Psoas muscle (tissue), 8 donors: ENCODE results near the gene RABGAP1L. TPM values are rescaled to one million over a fixed set of nuclear protein-coding genes. Genes with fewer than 3 reads are reported as not detected.

ENCODE experiments used
- ATAC-seq, 4 donors: fragments of 200-7000 bp; cut with Tn5 transposase; one replicate each; pipeline ENCODE4 v1.9.1; 2020; ENCODE audit warnings: moderate library complexity in 3 of 4, mild to moderate bottlenecking in 2 of 4
- DNase-seq, 2 donors: peaks; one replicate each; pipeline ENCODE4 v3.0.0-alpha.2; 2020
- H3K27ac ChIP-seq: fragments of 200-600 bp; one replicate; pipeline ENCODE4 v1.8.0; 2022
- H3K27me3 ChIP-seq, 3 donors: fragments of 200-600 bp in 1 of 3; one replicate each; pipeline versions ENCODE4 v1.6.1 to v1.8.0; 2013 to 2022; ENCODE audit warnings: low read length in 2 of 3, mild to moderate bottlenecking in 2 of 3, moderate library complexity in 1 of 3; ENCODE audit not compliant: insufficient read depth in 3 of 3
- H3K36me3 ChIP-seq, 2 donors: fragments of 200-600 bp in 1 of 2; one replicate each; pipeline versions ENCODE4 v1.6.1 to v1.8.0; 2013 to 2022; ENCODE audit warnings: low read depth in 1 of 2, mild to moderate bottlenecking in 1 of 2, moderate library complexity in 1 of 2; ENCODE audit not compliant: insufficient read depth in 1 of 2
- H3K4me1 ChIP-seq: fragments of 200-600 bp; one replicate; pipeline ENCODE4 v1.8.0; 2022
- H3K4me3 ChIP-seq: fragments of 200-600 bp; one replicate; pipeline ENCODE4 v1.8.0; 2022; ENCODE audit warnings: mild to moderate bottlenecking
- H3K9me3 ChIP-seq: fragments of 200-600 bp; one replicate; pipeline ENCODE4 v1.8.0; 2022
- CTCF ChIP-seq: fragments of 200-600 bp; IDR thresholded peaks from one replicate; pipeline ENCODE4 v1.8.0; 2022; ENCODE audit warnings: antibody characterized with exemption
- WGBS, 3 donors: extraction: QIAGEN DNeasy Blood & Tissue Kit; methylation state at CpG; one replicate each; pipeline versions ENCODE4 v1.1.6 to v1.1.7; 2013; 5-methylcytosine and 5-hydroxymethylcytosine counted together
- intact Hi-C, 2 donors: fragments of 100-400 bp; cut with DNase I; formaldehyde crosslinking; loops; one replicate each; pipeline versions ENCODE4 v1.11.0 to v1.14.2; 2022
- polyA plus RNA-seq, 3 donors: library from polyadenylated mRNA; stranded (reverse); fragments of 200-250 nt; gene quantifications; one replicate each; pipeline ENCODE4 v1.2.3, GENCODE V29; 2013
- total RNA-seq, 4 donors: library from RNA; stranded (reverse); fragmentation: NEBNext Ultra II Directional in 2 of 4; extraction: Animal tissue kit (Norgen Biotek cat#: 25700) in 2 of 4; gene quantifications; one replicate each; pipeline versions ENCODE4 v1.2.1 to v1.2.4, GENCODE V29; 2021 to 2023
- donor health status: healthy with polysubstance abuse.
- donor health status: DM: no; HTN: no; CAD: no; lungs with moderate emphysema.
- donor health status: Bipolar disorder and iron deficiency.
- donor health status: healthy.
- donor health status: DM: yes; HTN: yes; CAD: no.
- donor health status: DM: no; HTN: no; CAD: no.
- donor health status: DM: no; HTN: no; CAD: no.
- donor health status: DM: yes; HTN: yes; CAD: no.

Gene RABGAP1L
- total and polyA plus RNA-seq, 7 donors: 2.9 to 14.4 (median 8.7) TPM

DNA sequence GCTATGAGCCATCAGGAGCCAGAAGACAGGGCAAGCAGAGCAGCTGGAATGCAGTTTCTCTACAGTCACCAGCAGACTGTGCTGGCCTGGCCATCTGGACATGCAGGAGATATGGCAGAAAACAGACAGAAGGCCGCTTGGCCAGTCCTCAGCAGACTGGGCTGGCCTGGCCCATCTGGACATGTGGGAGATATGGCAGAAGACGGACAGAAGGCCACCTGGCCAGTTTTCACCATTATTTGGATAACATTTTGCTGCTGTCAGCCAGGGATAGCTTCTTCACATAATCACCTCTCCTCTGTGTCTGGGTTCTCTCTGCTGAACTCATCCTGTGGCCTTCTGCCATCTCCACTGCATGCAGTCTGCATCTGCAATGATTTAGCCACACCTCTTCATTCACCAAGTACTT is 815.4 kb downstream of the RABGAP1L start:
- ATAC-seq: no peak

DNA sequence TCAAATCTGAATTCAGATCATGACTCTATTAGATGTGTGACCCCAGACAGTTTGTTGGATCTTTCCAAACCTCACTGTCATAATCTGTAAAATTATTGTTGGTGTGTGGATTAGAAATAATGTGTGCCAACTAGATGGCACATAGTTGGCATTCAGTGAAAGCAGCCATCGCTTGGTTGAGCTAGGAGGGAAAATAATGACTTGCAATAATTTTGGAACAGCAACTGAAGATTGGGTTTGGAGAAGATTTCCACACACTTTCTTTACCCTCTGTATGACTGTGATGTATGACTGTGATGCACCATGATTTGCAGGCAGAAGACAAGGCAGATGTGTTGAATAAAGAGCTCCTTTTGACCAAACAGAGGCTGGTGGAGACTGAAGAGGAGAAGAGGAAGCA is 816.4 kb downstream of the RABGAP1L start:
- no peaks in the 10 kb centered on the region for H3K4me1 ChIP-seq
- TF ChIP-seq CTCF: no peak
- H3K27me3 ChIP-seq: no peaks in the 10 kb centered on the region
- no peaks in the 10 kb centered on the region for H3K9me3 ChIP-seq
- H3K36me3 ChIP-seq: peaks cover 0 to 14% of the 10 kb centered on the region in 2 donors
- intact Hi-C loops: no loop called here
- 70 to 87% (median 77%) methylated on average over 1 of the region's 1 CpG for WGBS, 3 donors
- ATAC-seq (no peak), DNase-seq (no peak)
- H3K27ac ChIP-seq: no peak overlapping the region
- H3K4me3 ChIP-seq: no peak overlapping the region

More for the DNA sequence above, 815.4 kb downstream of the RABGAP1L start:
- no peak overlapping the region for H3K27ac ChIP-seq
- WGBS, 3 donors: 47 to 53% (median 51%) methylated on average over 2 of the region's 2 CpGs
- no peaks in the 10 kb centered on the region for H3K9me3 ChIP-seq
- H3K4me3 ChIP-seq: no peak overlapping the region
- H3K36me3 ChIP-seq: peaks cover 0 to 11% of the 10 kb centered on the region in 2 donors
- no peaks in the 10 kb centered on the region for H3K27me3 ChIP-seq
- peak in 1 of 2 donors; percentile 15 for DNase-seq
- intact Hi-C loops: no loop called here
- no peaks in the 10 kb centered on the region for H3K4me1 ChIP-seq
- TF ChIP-seq CTCF: no peak

DNA sequence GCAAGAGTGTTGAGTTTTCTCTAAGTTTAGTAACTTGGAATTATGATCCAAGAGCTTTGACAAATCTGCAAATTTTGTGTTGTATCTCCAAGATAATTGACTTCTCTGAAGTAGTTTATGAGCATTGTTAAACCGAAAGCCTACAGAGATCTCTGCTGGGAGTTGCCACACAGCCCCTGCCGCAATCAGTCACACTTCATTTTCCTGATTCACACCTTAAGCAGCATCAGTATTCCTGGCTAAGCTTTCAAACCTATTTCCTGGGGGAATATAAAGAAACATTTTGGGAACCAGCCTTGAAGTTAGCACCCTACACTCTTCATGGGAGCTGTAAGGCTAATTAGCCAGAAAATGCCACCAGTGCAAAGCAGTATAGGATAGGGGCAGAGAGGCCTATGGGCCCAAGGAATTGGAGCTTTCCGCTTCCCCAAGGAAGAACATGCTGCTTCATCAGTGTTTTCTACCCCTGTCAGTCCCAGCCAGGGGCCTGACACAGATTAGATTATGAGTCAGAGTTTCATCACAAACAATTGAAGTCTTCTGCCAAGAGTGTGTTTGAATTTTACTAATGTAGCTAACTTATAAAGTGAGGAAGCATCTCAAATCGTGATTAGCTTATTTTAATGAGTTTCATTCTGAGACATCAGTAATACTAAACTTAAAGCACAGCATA is 817.3 kb downstream of the RABGAP1L start:
- WGBS, 3 donors: 78 to 81% (median 81%) methylated on average over 4 of the region's 4 CpGs

GRCh38 chr1:174982971-174983689 is 823.8 kb downstream of the RABGAP1L start:
- peak; percentile 67 for TF ChIP-seq CTCF
- H3K4me1 ChIP-seq: no peaks in the 10 kb centered on the region
- no peak overlapping the region for H3K27ac ChIP-seq
- DNase-seq (no peak), ATAC-seq (no peak)
- no peaks in the 10 kb centered on the region for H3K9me3 ChIP-seq
- intact Hi-C loops: loop anchor here (2.0 to 10.0 kb wide), 3 partner anchors 212 to 718 kb away; no protein-coding TSS in a partner anchor
- H3K27me3 ChIP-seq: no peaks in the 10 kb centered on the region
- no peak overlapping the region for H3K4me3 ChIP-seq
- peaks cover 0 to 14% of the 10 kb centered on the region in 2 donors for H3K36me3 ChIP-seq

More for the DNA sequence above, 817.3 kb downstream of the RABGAP1L start:
- H3K27me3 ChIP-seq: no peaks in the 10 kb centered on the region
- intact Hi-C loops: no loop called here
- no peak overlapping the region for H3K27ac ChIP-seq
- ATAC-seq: peak in 3 of 4 donors; percentile 56 to 71 (median 59)
- H3K36me3 ChIP-seq: peaks cover 0 to 14% of the 10 kb centered on the region in 2 donors
- no peak overlapping the region for H3K4me3 ChIP-seq
- DNase-seq: peak in 1 of 2 donors; percentile 13
- TF ChIP-seq CTCF: no peak
- no peaks in the 10 kb centered on the region for H3K9me3 ChIP-seq
- H3K4me1 ChIP-seq: no peaks in the 10 kb centered on the region
